LHCN-M2 (cell line): ENCODE results near the gene NEK7. TPM values are rescaled to one million over a fixed set of nuclear protein-coding genes. Genes with fewer than 3 reads are reported as not detected.
A peak's percentile ranks its signal among the peaks of the same experiment; 100 is the strongest.
"Not testable (repeated sequence)": the region's sequence is repeated elsewhere in the genome, so short reads cannot be mapped to it uniquely, and the experiment has no call there.

Source experiments
- DNase-seq: peaks from one replicate; pipeline ENCODE4 v3.0.0-alpha.2; 2012; ENCODE audit warnings: low read depth
- total RNA-seq: library from RNA; depleted of rRNA; stranded (reverse); fragments of >200 nt; gene quantifications from 2 replicates; pipeline ENCODE4 v1.2.3, GENCODE V29; 2014

The NEK7 gene
- total RNA-seq, 1 experiment from 2014 or later: 66.8 TPM

DNA sequence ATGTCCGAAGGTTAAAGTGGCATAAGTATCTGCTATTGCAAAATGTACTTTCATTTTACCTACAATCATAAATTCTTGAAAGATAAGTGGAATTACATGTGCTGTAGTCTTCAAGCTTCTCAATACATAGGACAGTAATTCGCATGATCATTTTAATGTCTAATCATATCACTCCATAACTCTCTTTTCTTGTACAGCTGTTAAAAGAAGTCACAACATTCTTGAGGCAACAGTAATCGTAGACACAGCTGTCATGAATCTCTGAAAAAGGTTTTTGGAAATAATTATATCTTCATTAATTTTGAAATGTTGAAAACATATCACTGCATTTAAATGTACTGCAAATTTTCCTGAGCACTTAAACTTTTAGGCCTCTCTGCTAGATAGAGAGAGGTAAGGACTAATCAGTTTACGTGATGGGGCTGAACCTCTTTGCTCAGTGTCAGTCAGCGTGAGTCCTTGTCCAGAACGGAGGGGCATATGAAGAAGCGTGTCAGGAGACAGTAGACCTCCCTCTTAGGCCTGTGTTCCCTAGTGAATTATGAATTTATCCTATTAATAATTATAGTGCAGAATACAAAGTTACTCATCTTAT is 133.4 kb downstream of the NEK7 start:
- DNase-seq: peak; percentile 68

DNA sequence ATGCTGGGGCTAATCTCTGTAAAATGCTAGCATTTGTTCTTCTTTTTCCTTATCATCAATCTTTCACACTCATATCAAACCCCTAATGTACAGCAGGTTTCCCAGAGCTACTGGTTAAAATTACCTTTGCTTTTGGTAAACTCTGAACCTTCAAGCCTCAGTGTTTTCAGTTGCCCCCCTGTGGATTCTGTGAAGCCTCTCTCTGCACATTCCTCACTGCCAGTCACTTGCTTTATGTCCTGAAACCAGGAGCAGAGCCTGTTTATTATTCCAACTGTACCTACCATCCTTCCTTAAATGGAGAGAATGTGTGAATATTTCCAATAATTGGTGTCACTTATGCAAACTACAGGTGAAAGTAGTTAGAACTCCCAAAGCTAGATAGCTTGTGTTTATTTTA is 134.2 kb downstream of the NEK7 start:
- DNase-seq: no peak

DNA sequence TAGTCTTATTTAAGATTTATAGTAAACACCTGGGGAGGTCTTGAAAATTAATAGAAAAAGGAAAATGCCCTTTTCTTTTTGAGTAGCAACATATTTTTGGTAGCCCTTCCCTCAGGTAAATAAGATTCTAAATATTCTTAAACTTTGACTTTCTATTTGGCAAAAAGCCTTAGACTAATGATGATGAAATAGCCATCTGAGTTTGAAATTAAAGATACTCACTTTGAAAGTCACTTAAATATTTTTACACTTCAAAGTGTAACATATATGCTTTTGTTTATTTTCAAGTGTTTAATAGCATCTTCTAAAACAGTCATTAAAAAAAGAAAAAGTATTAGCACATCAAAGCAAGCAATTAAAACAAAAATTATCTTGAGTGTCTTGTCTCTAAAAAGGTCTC is 135.1 kb downstream of the NEK7 start:
- DNase-seq: no peak

DNA sequence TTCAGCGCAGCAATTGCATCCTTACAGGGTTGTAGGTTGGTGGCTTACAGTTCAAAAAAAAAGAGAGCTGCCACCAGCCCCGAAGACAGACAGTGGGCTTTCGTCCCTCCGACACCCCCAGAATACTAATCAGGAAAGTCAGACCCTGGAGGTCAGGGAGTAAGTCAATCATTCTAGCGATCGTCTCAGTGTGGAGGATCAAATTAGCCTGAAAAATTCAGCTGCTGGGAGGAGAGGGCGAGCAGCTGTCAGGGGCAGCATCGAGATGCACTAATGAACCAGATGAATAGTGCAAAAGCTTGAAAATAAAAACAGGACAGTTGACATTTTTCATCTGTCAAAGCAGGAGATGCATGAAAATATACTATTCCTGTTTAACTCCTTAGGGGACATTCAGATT is 138.4 kb downstream of the NEK7 start:
- peak; percentile 27 for DNase-seq

DNA sequence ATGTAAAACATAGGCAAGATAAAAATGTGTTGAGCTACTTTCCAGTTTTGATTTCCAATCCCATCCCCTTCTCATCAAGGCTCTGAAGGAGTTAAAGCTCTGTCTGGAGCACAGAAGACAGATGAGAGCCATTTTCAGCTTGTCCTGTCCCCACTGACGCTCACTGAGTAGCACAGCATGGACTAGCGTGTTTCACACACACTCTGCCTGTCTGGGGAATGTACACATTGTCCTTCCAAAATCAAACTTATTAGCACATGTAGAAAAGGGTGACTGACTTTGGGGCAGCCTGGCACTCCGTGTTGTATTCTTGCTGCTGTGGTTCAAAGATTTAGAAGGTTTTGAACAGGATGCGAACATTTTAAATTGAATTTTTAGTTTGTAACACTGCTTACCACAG is 139.2 kb downstream of the NEK7 start:
- DNase-seq: no peak

DNA sequence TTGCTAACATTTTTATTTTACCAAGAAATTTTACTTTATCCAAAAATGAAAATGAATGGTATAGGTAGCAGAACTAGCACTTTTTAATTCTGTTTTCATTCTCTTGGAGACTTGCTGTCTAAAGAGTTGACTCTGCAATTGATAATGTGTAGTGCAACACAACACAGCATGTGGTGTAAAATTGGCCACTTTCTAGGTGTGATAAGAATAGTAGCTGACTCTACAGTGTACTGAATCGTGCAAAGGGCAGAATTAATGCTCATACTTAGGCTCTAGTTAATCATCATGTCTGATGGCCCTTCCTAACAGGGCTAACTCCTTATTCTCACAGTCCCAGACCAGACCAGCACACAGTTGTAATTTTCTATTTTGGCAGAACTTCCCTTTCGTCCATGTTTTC is 140.5 kb downstream of the NEK7 start:
- DNase-seq: no peak

DNA sequence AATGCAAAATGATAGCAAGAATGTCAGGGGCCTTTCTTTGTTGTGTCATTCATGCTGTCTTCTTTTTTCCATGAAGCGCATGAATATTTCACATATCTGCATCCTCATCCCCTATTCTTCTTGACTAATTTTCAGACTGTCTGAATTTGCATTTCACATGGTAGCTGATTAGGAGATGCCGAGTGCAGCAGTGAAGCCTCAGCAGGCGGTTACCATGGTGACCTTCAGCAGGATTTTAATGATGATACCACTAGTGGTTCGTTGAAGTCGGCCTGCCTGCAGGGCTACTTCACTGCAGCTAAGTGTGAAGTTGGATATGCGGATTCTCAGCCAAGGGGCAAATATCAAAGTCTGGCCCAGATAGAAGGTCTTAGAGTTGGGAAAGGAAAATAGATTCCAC is 141.8 kb downstream of the NEK7 start:
- no peak for DNase-seq

DNA sequence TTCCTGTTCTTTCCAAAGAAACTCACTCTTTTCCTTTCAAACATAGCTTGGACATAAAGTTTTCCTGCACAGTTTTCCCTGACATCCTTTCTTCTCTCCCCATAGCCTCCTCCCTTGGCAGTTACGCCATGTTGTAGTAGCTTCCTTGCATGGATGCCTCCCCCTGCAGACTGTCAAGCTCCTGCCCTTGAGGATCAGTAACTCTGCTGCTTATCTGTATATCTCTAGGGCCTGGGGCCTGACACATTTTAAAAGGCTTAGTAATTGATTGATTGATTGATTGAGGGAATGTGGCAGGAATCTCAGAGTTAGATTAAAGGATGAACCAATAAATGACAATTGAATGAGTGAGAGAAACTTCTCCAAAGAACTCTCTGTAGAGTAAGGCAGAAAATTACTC is 143.7 kb downstream of the NEK7 start:
- DNase-seq: no peak

DNA sequence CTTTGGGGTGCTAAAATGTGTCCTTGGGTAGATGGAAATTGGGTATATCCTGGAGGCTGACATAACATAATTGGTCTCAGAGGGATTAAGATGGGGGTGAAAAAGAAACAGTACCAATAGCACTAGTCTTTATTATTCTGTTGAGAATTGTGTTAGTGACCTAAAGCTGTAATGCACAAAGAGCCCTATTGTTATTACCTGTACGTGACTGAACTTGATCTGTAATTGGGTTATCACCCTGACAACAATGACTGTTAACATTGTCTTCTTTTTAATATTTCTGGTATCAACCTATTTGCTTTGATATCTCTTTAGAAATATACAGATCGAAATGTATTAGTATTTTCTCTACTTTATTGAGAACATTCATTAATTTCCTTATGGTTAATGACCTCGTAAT is 147.6 kb downstream of the NEK7 start:
- DNase-seq: no peak

DNA sequence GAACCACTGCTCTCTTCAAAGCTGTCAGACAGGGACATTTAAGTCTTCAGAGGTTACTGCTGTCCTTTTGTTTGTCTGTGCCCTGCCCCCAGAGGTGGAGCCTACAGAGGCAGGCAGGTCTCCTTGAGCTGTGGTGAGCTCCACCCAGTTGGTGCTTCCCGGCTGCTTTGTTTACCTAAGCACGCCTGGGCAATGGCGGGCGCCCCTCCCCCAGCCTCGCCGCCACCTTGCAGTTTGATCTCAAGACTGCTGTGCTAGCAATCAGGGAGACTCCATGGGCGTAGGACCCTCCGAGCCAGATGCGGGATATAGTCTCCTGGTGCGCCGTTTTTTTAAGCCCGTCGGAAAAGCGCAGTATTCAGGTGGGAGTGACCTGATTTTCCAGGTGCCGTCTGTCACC is 158.0 kb downstream of the NEK7 start:
- not testable (repeated sequence) for DNase-seq

DNA sequence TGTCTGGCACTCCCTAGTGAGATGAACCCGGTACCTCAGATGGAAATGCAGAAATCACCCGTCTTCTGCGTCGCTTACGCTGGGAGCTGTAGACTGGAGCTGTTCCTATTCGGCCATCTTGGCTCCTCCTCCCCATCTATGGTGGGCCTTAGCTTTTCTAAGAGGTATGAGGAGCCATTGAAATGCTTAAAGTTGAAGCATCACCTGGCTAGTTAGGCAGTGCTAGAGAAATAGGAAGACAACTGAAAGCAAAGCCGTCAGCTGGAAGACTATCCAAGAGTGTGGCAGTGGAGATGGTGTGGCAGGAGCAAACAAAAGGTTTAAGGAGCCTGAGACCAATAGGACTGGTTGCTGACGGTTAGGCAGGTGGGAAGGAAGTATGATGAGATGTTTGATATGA is 158.5 kb downstream of the NEK7 start:
- DNase-seq: not testable (repeated sequence)

DNA sequence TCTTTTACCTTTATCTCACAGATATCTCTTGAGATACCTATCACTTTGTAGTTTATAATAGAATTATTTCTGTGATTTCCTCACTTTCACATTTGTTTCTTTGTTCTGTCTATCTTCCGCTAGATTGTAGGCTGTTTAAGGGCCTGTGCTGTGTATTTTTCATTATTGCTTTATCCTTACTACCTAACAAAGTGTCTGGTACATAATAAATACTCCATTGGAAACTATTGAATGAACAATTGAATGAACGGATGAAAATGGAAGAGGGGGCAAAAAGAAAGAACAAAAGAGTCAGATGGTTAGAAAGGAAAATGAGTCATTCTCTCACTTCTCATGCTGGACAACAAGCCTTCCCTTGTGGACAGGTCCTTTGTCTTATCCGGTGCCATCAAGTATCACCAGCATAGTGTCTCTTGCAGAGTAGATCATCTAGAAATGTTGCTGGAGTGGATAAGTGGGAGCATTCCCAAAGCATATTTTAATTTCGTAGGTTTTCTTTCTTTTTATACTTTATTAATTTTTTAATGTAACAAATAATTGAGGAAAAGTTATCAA is 159.8 kb downstream of the NEK7 start:
- DNase-seq: no peak

DNA sequence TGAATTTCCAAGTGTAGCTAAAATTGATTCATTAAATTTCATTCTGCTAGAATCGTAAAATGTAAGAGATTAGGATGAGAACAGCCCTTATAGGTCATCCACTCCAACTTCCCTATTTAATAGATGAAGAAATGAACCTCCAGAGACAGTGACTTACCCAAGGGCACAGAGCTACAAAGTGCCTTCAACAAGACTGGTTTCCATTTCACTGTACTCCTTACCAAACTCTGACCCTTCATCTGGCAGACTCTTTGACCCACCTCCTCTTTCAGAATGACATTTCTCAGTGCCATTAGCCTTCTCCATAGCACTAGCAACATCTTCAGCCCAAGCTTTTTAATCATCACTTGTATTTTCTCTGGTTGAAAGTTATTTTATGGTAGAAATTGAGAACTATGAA is 161.3 kb downstream of the NEK7 start:
- DNase-seq: no peak

DNA sequence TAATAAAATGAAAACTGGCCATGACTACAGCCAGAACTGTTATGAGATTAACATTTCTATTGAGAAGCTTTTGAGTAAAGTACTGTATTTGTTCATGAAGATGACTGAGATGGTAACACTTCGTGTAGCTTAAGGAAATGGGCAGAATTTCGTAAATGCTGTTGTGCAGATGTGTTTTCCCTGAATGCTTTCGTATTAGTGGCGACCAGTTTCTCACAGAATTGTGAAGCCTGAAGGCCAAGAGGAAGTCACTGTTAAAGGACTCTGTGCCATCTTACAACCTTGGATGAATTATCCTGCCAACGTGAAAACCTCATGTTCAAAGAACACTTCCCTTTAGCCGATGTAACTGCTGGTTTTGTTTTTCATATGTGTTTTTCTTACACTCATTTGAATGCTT is 164.0 kb downstream of the NEK7 start:
- DNase-seq: no peak

DNA sequence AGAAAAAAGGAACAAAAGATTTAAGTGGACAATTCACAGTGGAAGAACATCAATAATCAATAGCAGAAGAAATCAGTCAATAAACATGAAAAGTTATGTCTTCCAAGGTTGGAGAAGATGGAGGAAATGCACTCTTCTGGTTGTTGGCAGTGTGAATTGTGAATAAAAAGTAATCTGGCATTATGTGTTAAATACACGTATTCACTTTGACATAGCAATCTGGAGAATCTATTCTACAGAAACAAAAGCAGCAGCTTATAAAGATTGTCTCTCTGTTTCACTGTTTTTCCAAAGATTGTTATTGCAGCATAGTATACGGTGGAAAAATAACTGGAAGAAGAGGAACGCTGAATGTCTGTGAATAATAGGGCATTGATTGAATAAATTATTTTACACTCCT is 169.4 kb downstream of the NEK7 start:
- no peak for DNase-seq

DNA sequence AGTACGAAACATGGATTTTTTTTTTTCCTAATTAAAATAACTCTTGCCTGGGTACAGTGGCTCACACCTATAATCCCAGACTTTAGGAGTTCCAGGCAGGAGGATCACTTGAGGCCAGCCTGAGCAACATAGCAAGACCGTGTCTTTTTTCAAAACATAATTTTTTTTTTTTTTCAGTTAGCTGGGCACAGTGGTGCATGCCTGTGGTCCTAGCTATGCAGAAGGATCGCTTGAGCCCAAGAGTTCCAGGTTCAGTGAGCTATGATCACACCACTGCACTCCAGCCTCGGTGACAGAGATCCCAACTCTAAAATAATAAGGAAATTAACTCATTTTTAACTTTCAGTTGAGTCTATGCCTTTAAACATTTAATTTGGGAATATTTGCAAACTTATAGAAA is 170.1 kb downstream of the NEK7 start:
- DNase-seq: no peak

DNA sequence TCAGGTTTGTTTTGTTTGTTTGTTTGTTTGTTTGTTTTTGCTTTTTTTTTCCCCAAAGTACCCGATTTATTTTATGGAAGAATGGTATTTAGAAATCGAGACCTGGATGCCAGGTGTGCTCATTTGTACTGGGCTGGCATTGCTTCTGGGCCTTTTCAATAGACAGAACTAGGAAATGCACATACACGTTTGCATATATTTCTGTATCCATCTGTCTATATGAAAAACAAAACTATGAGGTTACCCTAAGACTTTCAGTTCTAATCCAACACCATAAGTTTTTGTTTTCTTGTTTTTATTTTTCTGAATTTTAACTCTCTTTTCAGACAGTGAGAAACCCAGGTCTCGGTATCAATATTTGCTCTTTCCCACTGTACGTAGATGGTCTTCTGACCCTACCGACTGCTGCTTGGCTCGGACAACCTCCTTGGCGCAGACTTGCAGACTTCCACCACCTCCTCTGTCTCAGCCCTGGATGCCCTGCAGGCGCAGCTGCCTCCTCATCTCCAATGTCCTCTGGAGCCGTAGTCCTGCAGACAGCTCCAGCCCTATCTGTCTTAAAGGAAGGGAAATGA is 171.7 kb downstream of the NEK7 start:
- DNase-seq: no peak

DNA sequence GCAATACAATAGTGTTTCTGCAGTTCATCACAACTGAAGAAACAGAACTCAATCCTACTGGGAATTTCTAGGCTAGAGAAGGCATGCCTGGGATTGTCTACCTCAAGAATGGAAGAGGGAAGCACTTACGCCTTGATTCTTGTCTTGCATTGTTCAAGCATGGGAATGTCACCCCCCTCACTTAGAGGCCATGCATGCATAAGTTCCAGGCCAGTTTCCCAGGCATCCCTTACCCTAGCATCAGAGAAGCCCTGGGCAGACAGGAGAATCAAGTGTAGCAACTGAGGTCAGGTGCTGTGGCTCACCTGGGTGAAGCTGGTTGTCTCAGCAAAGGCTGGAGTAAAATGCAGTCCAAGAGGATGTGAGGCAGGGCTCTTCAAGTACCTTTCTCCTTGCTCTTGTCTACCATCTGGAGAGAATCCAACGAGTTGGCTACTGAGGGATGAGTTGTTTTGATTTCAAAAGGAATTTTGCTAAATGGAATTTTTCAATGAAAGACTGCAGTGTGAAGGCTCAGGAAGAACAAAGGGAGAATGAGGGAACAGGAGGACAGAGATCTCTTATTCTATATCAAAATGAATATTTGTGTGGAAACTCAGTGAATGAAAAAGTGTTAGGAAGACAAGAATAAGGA is 174.3 kb downstream of the NEK7 start:
- no peak for DNase-seq

DNA sequence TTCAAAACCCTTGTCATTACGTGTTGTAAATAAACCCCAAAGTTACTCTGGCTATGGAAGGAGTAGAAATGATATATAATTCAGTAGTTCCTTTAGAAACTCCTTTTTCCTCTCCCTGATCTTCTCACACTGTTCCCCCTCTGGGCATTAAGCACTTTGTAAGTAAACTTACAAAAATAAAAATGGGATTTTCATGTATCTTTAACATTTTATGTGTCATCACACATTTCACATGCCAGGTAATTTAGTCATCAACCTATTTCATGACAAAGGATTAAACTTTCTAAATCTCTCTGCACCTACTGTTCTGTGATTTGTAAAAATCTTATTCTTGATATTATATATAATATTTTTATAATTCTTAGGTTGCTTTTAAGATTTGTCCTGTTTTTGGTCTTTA is 176.9 kb downstream of the NEK7 start:
- peak; percentile 46 for DNase-seq

DNA sequence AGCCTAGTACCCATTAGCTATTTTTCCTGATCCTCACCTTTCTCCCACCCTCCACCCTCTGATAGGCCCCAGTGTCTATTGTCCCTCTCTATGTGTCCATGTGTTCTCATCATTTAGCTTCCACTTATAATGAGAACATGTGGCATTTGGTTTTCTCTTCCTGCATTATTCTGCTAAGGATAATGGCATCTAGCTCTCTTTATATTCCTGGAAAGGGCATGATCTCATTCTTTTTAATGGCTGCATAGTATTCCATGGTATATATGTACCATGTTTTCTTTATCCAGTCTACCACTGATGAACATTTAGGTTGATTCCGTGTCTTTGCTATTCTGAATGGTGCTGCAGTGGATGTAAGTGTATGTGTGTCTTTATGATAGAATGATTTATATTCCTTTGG is 178.9 kb downstream of the NEK7 start:
- no peak for DNase-seq

DNA sequence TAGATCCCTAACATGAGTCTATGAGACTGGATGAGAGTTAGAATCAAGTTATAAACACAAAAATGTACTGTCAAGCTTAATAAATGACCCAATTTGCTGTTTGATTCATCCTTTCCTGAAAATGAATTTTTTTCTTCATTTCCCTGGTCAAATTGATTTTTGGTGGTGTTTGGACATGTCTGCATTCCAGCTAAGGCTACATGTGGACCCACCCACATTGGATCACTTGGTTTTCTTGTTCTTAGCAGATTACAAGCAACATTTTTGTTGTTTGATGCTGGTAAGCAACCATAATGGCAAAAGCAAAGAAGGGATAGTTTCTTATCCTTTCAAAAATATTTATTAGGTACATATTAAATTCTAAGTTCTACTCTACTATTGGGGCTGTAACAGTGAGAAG is 181.1 kb downstream of the NEK7 start:
- DNase-seq: no peak

DNA sequence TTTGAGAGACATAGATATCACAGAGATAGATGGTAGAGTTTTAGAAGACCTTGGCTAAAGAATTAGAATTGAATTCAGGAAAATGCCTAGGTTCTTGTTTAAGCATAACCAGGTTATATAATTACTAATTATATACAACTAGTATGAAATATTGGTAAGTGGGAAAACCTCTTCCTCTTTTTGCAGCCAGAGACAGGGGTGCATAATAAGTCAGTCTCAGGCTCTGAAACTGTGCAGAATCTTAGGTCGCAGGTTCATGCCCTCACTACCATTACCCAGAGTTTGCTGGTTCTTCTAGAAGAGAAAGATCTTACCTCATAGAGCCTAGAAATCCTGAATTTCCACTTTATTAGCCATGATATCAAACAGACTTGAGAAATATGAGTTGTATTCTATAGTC is 183.3 kb downstream of the NEK7 start:
- DNase-seq: no peak

DNA sequence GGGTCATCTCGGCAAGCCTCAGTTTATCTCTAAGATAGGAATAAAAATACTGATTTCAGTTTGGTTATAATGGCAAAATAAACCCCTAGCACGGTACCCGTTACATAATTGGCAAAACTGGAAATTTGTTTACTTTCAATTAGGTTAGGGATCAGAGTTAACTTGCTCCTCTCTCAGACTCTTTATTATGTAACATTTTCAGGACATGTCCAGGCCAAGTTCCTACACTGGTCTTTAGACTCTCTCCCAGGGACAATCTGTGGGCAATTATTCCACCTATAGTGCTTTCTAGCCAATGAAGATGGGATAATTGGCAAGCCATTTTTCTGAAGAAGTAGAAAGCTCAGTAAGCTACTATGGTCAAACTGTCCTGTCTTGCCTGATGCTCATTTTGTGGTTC is 189.4 kb downstream of the NEK7 start:
- no peak for DNase-seq
